Colonic mucosa (tissue), 4 donors: ENCODE measurements around the gene DIP2A. TPM values are rescaled to one million over a fixed set of nuclear protein-coding genes. Genes with fewer than 3 reads are reported as not detected.
"Not testable (repeated sequence)": the region's sequence is repeated elsewhere in the genome, so short reads cannot be mapped to it uniquely, and the experiment has no call there.

Source experiments
- DNase-seq: peaks from one replicate; pipeline ENCODE4 v3.0.0-alpha.2; 2020
- H3K27ac ChIP-seq: fragments of 200-600 bp; one replicate; pipeline ENCODE4 v1.8.0; 2021
- H3K27me3 ChIP-seq: fragments of 200-600 bp; one replicate; pipeline ENCODE4 v1.8.0; 2021
- H3K36me3 ChIP-seq: fragments of 200-600 bp; one replicate; pipeline ENCODE4 v1.8.0; 2021
- H3K4me1 ChIP-seq: fragments of 200-600 bp; one replicate; pipeline ENCODE4 v1.8.0; 2021; ENCODE audit warnings: mild to moderate bottlenecking
- H3K4me3 ChIP-seq: fragments of 200-600 bp; one replicate; pipeline ENCODE4 v1.8.0; 2021
- H3K9ac ChIP-seq, 2 donors: one replicate each; pipeline ENCODE4 v1.7.0; 2013; ENCODE audit warnings: control low read depth in 2 of 2, low read depth in 2 of 2, low read length in 2 of 2
- H3K9me3 ChIP-seq: fragments of 200-600 bp; one replicate; pipeline ENCODE4 v1.8.0; 2021
- CTCF ChIP-seq: fragments of 200-600 bp; IDR thresholded peaks from one replicate; pipeline ENCODE4 v1.8.0; 2022; ENCODE audit warnings: antibody characterized with exemption, mild to moderate bottlenecking
- intact Hi-C: fragments of 100-400 bp; cut with DNase I; formaldehyde crosslinking; loops from one replicate; pipeline ENCODE4 v1.14.1; 2022
- total RNA-seq, 2 donors: library from RNA; stranded (reverse); fragmentation: NEBNext Ultra II Directional in 1 of 2; extraction: Animal tissue kit (Norgen Biotek cat#: 25700) in 1 of 2; gene quantifications; one replicate each; pipeline ENCODE4 v1.2.1, GENCODE V29; 2021
- donor health status: healthy.
- donor health status: DM: no; HTN: no; CAD: no.
- donor health status: DM: no; HTN: no; CAD: no.

DIP2A gene
- total RNA-seq, 2 donors from 2014 or later: 40.4 to 41.0 TPM

- TF ChIP-seq CTCF: no peak
- no peak overlapping the region for H3K4me3 ChIP-seq
- no peaks in the 10 kb centered on the region for H3K4me1 ChIP-seq
- DNase-seq: no peak
- H3K27ac ChIP-seq: no peak overlapping the region
- H3K9ac ChIP-seq: no peak overlapping the region
- intact Hi-C loops: no loop called here
- H3K27me3 ChIP-seq: no peaks in the 10 kb centered on the region
- H3K9me3 ChIP-seq: no peaks in the 10 kb centered on the region
- no peaks in the 10 kb centered on the region for H3K36me3 ChIP-seq
These were observed 26.7 kb upstream of the DIP2A start for GRCh38 chr21:46431884-46432488.

DNA sequence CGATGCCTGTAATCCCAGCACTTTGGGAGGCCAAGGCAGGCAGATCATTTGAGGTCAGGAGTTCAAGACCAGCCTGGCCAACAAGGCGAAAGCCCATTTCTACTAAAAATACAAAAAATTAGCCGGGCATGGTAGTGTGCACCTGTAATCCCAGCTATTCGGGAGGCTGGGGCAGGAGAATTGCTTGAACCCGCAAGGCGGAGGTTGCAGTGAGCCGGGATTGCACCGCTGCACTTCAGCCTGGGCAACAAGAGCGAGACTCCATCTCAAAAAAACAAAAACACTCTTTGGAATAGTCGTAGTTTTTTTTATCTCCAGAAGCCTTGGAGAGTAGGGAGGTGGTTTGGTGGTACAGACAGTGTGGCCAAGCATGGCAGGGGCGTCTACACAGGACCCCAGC lies 25.6 kb upstream of the DIP2A start:
- DNase-seq, H3K9me3 ChIP-seq, intact Hi-C loops, H3K4me1 ChIP-seq, H3K27me3 ChIP-seq, H3K4me3 ChIP-seq, H3K27ac ChIP-seq, H3K36me3 ChIP-seq, H3K9ac ChIP-seq: not testable (repeated sequence)

GRCh38 chr21:46434322-46434958 lies 24.3 kb upstream of the DIP2A start:
- no peaks in the 10 kb centered on the region for H3K36me3 ChIP-seq
- intact Hi-C loops: no loop called here
- no peaks in the 10 kb centered on the region for H3K4me1 ChIP-seq
- H3K27ac ChIP-seq: no peak overlapping the region
- no peaks in the 10 kb centered on the region for H3K9me3 ChIP-seq
- H3K27me3 ChIP-seq: no peaks in the 10 kb centered on the region
- TF ChIP-seq CTCF: no peak
- H3K9ac ChIP-seq: no peak overlapping the region
- no peak overlapping the region for H3K4me3 ChIP-seq
- no peak for DNase-seq

DNA sequence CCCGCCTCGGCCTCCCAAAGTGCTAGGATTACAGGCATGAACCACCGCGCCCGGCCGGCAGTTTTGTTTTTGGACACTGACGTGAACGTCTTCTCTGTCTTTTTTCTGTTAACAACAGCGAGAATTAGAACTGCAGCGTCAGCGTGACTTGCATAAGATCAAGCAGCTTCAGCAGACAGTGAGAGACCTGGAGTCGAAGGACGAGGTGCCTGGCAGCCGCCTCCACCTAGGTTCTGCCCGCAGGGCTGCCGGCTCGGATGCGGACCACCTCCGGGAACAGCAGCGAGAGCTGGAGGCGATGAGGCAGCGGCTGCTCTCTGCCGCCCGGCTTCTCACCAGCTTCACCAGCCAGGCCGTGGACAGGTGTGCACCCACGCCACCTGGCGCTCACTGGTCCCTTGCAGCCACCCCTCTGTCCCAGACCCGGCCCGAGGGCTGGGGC lies 22.9 kb upstream of the DIP2A start:
- no peak overlapping the region for H3K9ac ChIP-seq
- no peak overlapping the region for H3K4me3 ChIP-seq
- DNase-seq: no peak
- no peaks in the 10 kb centered on the region for H3K36me3 ChIP-seq
- no peaks in the 10 kb centered on the region for H3K27me3 ChIP-seq
- H3K4me1 ChIP-seq: no peaks in the 10 kb centered on the region
- H3K9me3 ChIP-seq: no peaks in the 10 kb centered on the region
- intact Hi-C loops: no loop called here
- no peak for TF ChIP-seq CTCF
- no peak overlapping the region for H3K27ac ChIP-seq

- no peak overlapping the region for H3K27ac ChIP-seq
- DNase-seq: no peak
- no peaks in the 10 kb centered on the region for H3K27me3 ChIP-seq
- H3K4me1 ChIP-seq: no peaks in the 10 kb centered on the region
- no peak overlapping the region for H3K9ac ChIP-seq
- H3K9me3 ChIP-seq: no peaks in the 10 kb centered on the region
- intact Hi-C loops: no loop called here
- TF ChIP-seq CTCF: no peak
- no peak overlapping the region for H3K4me3 ChIP-seq
- H3K36me3 ChIP-seq: no peaks in the 10 kb centered on the region
These were observed 22.1 kb upstream of the DIP2A start for GRCh38 chr21:46436621-46437020.

- no peak for TF ChIP-seq CTCF
- Histone ChIP-seq H3K9me3 (no peaks in the 10 kb centered on the region), H3K9ac (no peak overlapping the region), H3K27me3 (no peaks in the 10 kb centered on the region), H3K4me3 (no peak overlapping the region), H3K27ac (no peak overlapping the region), H3K36me3 (no peaks in the 10 kb centered on the region), H3K4me1 (no peaks in the 10 kb centered on the region)
- DNase-seq: no peak
- intact Hi-C loops: no loop called here
These were observed 21.6 kb upstream of the DIP2A start for GRCh38 chr21:46437096-46437498.
